ENCODE results near the gene SESN2.
A peak's percentile ranks its signal among the peaks of the same experiment; 100 is the strongest.

Gene SESN2

DNA sequence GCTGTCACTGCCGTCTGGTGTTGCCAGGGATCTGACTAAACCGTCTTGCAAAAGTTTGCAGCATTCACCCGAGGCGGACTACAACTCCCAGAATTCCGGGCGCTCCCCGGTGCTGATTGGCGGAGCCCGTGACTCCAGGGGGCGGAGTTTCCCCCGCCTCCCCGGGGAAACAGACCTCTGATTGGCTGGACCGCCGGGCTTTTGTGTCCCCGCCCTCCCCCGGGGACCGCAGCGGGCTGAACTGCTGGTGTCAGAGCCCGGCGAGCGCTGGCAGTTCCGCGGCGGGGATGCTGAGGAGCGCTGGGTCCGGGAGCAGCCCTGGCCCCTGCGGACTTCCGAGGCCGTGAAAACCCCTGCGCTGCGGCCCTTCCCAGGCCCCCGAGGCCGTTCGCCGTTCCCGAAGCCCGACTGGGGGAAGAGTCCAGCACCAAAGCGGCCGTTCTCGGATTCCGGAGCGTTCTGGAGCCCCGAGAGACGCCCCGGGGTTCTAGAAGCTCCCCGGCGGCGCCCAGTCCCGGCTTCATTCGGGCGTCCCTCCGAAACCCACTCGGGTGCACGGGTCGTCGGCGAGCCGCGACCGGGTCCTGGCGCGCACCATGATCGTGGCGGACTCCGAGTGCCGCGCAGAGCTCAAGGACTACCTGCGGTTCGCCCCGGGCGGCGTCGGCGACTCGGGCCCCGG lies at the start of gene SESN2:
Gene SESN2 (plus strand): TSS at position 267 of the 682 bp plus-strand sequence. CDS start 330 bp downstream, at position 597.
- DNase-seq = peak; percentile 100

DNA sequence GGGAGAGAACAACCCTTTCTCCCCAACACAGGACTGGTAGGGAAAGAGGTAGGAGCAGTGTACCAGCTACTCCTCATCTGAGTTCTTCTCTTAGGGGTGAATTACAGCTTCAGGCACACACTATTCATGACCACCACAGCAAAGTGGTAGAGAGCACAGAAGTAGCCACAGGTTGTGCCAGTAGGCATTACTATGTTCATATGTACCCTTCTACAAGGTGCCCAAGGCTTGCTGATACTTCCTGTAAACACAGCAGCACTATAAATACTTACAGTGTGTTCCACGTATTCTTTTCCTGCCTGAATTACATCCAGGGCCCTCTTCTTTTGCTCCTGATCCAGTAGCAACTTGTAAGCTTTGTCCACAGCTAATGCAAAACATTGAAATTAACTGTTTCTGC lies 49.6 kb upstream of the SESN2 start:
- no peak for DNase-seq

GRCh38 chr1:28213315-28213714 lies 46.0 kb upstream of the SESN2 start:
- no peak for DNase-seq

DNA sequence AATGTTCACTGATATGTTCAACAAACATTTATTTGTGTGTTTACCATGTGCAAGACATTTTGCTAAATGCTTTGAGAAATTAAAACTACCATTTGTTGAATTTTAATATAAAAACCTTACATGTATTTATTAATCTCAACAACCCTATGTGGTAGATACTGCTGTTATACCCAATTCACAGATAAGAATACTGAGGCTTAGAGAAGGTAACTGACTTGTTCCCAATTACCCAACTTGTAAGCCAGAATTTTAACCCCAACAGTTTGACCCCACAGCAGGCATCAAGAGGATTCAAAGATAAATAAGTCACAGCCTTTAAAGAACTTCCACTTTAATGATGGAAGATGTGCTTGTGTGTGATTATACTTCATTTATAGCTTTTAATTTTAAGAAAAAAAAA lies 30.2 kb upstream of the SESN2 start:
- DNase-seq = no peak

DNA sequence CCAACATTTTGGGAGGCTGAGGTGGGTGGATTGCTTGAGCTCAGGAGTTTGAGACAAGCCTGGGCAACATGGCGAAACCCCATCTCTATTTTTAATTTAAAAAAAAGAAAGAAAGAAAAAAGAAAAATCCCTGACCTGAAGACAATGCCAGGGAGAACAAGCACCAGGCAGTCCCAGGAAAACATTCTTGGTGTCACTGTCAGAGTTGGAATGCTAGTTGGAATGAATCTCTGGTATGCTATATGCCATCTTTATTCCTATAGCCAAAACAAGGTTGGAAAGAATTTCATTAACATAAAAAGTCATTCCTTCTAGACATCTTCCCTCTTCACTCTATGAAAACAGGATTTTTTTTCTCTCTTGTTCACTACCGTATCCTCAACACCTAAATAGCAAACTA lies 29.3 kb upstream of the SESN2 start:
- no peak for DNase-seq

- DNase-seq = peak; percentile 94
Measured at GRCh38 chr1:28232558-28233263, 26.6 kb upstream of the SESN2 start, which contains the start of gene DNAJC8. Gene DNAJC8, minus strand, starts transcription at chr1:28233029. Its CDS starts 31 bp downstream, at chr1:28232998.

GRCh38 chr1:28233264-28233606 lies 26.1 kb upstream of the SESN2 start:
- no peak for DNase-seq

- peak; percentile 98 for DNase-seq
Measured at GRCh38 chr1:28235755-28236655, 23.3 kb upstream of the SESN2 start, which contains the start of gene ATP5IF1. Gene ATP5IF1, plus strand, starts transcription at chr1:28236124. Its CDS starts 60 bp downstream, at chr1:28236184.

GRCh38 chr1:28236656-28237322 lies 22.5 kb upstream of the SESN2 start:
- no peak for DNase-seq

GRCh38 chr1:28239004-28239403 lies 20.3 kb upstream of the SESN2 start:
- DNase-seq = no peak

DNA sequence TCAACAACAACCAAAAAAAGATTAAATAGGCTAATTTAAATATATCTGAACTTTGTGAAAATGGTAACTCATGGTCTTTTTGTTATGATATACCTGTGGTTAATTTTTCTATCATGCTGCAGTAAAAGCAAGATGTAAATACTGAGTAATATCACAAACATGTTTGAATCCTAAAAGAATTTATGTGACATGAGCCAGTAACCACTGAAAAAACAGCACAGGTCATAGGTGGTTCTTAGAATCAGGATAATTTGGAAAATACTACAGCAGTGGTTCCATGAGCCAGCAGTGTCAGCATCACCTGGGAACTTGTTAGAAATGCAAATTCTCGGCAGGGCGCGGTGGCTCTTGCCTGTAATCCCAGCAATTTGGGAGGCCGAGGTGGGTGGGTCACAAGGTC lies 19.3 kb upstream of the SESN2 start:
- DNase-seq = no peak

DNA sequence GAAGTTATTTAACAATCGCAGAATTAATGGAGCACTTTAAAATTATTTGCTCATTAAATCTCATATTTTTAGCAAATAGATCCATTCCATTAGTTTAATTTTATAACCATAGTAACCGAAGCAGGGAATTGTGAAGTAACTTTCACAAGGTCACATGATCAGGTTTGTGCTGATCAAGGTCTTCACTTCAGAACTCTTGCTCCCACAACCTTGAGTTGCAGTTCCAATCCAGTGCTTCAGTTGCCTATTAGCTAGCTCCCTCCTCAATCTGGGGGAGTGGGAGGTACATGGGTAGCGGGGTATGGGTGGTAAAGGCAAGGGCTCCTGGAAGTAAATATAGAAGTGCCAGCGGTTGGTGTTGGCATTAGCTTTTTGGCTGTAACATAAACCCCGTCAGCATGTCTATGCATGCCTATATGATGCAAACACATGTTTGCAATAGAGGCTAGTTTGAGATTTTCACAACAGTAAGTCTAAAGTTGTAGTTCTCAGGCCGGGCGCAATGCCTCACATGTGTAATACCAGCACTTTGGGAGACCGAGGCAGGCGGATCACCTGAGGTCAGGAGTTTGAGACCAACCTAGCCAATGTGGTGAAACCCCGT lies 17.6 kb upstream of the SESN2 start:
- no peak for DNase-seq

DNA sequence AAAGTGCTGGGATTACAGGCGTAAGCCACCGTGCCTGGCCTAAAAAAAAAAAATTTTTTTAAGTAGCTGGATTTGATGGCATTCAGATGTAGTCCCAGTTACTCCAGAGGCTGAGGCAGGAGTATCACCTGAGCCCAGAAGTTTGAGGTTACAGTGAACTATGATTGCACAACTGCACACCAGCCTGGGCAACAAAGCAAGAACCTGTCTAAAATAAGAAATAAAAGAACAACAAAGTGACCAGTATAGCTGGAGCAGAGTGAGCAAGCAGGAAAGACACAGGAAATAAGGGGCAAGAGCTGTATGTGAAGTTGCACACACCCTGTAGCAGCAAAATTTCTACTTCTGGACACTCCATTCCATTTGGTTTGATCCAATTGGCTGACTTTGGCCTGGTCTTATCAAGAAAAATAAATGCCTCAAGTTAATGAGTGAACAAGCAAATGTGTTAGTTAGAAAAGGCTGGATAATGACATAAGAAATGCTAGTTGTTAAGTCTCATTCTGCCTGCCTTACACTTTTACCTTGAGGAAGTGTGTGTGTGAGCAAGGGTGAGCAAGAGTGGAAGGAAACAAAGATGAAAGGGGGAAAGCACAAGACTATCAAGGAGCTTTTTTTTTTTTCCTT lies 15.5 kb upstream of the SESN2 start:
- DNase-seq = no peak

GRCh38 chr1:28244549-28245251 lies 14.6 kb upstream of the SESN2 start:
- no peak for DNase-seq

DNA sequence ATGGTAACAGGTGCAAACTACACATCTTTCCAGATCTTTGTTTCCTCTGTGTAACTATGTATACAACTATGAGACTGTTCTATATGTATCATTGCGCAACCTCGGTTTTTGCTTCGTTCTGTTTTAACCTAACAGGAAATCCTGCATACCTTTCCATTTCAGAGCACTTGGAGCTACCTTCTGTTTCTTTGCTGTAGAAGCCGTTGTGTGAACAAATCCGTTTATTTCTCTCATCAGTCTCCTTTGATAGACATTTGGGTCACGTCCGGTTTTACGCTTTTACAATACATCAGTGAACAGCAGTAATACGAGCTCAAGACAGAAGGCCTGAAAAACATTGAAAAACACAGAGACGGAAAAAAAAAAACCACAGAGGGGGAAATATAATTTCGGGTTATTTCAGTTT lies 12.9 kb upstream of the SESN2 start:
- peak; percentile 35 for DNase-seq

- no peak for DNase-seq
Measured at GRCh38 chr1:28247612-28248272, 11.6 kb upstream of the SESN2 start.

- peak; percentile 84 for DNase-seq
Measured at GRCh38 chr1:28248273-28249012, 10.9 kb upstream of the SESN2 start.

- peak; percentile 35 for DNase-seq
Measured at GRCh38 chr1:28249013-28249865, 10.1 kb upstream of the SESN2 start.

DNA sequence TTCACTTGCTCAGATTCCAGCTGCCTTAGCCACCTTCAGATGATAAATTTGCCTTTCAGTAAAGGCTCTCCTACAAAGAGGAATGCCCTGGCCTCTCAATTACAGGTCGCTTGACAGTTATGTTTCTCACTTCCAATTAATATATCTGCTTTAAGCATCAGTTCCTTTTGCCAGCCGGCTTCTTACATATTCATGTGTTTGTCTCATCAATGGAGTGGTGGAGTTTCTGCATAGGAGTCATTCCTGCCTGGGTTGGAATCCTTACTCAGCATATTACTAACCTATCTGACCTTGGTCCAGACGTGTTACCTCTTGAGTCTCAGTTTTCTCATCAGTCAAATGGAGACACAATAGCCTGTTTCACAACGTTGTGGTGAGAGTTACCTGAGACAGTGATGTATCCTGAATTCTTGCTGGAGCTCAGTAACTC lies 9.4 kb upstream of the SESN2 start:
- DNase-seq = no peak

Measured in suppressor macrophage treated with lipopolysaccharide for 4 hours (primary cell).